Measurements from ENCODE around the gene NR5A1. TPM values are rescaled to one million over a fixed set of nuclear protein-coding genes. Genes with fewer than 3 reads are reported as not detected.
A peak's percentile ranks its signal among the peaks of the same experiment; 100 is the strongest.

NR5A1 gene
- total RNA-seq, 1 donor from 2014 or later: 1.0 TPM

DNA sequence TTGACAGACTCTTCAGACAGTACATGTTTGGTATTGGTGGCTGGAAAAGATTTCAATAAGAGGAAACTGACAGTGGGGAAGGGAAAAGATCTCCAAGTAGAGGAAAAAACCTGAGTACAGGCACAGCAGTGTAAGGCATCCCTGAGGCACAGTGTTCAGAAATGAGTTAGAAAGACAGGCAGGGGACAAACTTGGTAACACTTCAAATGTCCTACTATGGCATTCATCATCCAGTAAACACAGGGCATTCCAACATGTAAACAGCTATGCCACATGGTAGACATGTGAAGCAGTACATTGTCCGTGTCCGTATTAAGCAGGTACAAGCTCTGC is 45.0 kb upstream of the NR5A1 start:
- Histone ChIP-seq H3K4me2 (no peak overlapping the region), H3K9ac (no peak overlapping the region), H3K79me2 (ENCODE audit: low read depth) (peaks cover 66% of the 10 kb centered on the region), H4K20me1 (ENCODE audit: low read depth) (peaks cover 82% of the 10 kb centered on the region), H3K36me3 (no peaks in the 10 kb centered on the region), H3F3A (ENCODE audit: low read depth) (peaks cover 25% of the 10 kb centered on the region), H3K27ac (peak overlapping the region; percentile 36), H3K27me3 (no peaks in the 10 kb centered on the region), H2AFZ (replicated peaks) (no peak overlapping the region), H3K4me3 (no peak overlapping the region), H3K9me3 (ENCODE audit: low read depth) (no peaks in the 10 kb centered on the region), H3K4me1 (peaks cover 5% of the 10 kb centered on the region)
- DNase-seq (ENCODE audit: low spot score): no peak
- peaks cover 5% of the 10 kb centered on the region for H3K36me3 Mint-ChIP-seq
- no peaks in the 10 kb centered on the region for H3K9me3 Mint-ChIP-seq
- no peaks in the 10 kb centered on the region for H3K4me1 Mint-ChIP-seq
- H3K4me3 Mint-ChIP-seq: no peak overlapping the region
- H3K27me3 Mint-ChIP-seq (ENCODE audit: insufficient read depth, low read depth): no peaks in the 10 kb centered on the region
- H3K27ac Mint-ChIP-seq: no peak overlapping the region
- TF ChIP-seq EZH2phosphoT487 (IDR thresholded peaks at IDR 0.05) (no peak), EZH2 (IDR thresholded peaks at IDR 0.05) (no peak)
- TF ChIP-seq, protein P1, sequence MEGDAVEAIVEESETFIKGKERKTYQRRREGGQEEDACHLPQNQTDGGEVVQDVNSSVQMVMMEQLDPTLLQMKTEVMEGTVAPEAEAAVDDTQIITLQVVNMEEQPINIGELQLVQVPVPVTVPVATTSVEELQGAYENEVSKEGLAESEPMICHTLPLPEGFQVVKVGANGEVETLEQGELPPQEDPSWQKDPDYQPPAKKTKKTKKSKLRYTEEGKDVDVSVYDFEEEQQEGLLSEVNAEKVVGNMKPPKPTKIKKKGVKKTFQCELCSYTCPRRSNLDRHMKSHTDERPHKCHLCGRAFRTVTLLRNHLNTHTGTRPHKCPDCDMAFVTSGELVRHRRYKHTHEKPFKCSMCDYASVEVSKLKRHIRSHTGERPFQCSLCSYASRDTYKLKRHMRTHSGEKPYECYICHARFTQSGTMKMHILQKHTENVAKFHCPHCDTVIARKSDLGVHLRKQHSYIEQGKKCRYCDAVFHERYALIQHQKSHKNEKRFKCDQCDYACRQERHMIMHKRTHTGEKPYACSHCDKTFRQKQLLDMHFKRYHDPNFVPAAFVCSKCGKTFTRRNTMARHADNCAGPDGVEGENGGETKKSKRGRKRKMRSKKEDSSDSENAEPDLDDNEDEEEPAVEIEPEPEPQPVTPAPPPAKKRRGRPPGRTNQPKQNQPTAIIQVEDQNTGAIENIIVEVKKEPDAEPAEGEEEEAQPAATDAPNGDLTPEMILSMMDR (IDR thresholded peaks at IDR 0.05): no peak

DNA sequence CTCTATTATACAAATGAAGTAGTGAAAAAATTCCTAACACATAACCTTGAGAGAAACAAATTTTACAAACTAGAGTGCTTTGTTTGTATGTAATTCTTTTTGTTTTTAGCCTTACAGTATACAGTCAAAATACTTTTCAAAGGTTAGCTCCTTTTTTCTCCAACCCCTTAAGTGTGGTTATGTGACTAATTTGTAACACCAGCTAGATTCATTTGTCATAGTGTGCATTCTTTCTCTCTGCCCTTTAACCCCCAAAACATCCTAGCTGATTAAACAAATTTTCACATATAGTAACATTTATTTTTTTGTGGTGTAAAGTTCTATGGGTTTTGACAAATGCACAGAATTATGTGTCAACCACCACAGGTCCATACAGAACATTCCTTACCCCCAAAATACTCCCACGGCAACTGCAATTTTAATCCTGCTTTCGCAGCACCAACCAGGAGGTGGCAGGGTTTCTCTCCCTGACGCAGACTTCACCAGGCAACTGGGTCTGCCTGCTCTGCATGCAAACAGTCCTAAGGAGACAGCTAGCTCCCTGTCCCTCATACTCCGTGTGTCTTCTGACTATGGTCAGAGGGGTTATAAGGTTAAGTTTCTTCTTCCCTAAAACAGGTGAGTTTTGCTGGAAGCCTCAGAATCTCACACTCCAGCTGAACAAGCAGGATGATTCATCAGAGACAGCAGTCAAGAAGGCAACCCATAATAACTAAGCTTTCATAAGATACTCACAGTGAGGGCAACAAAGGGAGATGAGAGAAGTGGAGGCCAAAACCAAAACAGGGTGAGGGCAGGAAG is 44.5 kb upstream of the NR5A1 start:
- no peaks in the 10 kb centered on the region for H3K9me3 Mint-ChIP-seq
- no peaks in the 10 kb centered on the region for H3K4me1 Mint-ChIP-seq
- peaks cover 5% of the 10 kb centered on the region for H3K36me3 Mint-ChIP-seq
- H4K20me1 ChIP-seq (ENCODE audit: low read depth): peaks cover 84% of the 10 kb centered on the region
- no peaks in the 10 kb centered on the region for H3K9me3 ChIP-seq (ENCODE audit: low read depth)
- H3K9ac ChIP-seq: no peak overlapping the region
- no peak overlapping the region for H3K4me3 ChIP-seq
- peaks cover 5% of the 10 kb centered on the region for H3K4me1 ChIP-seq
- TF ChIP-seq, protein P1 (IDR thresholded peaks at IDR 0.05): peak; percentile 84
- TF ChIP-seq EZH2 (IDR thresholded peaks at IDR 0.05): no peak
- H3K79me2 ChIP-seq (ENCODE audit: low read depth): peaks cover 66% of the 10 kb centered on the region
- no peaks in the 10 kb centered on the region for H3K27me3 ChIP-seq
- H3K4me3 Mint-ChIP-seq: no peak overlapping the region
- peak; percentile 79 for DNase-seq (ENCODE audit: low spot score)
- H3K4me2 ChIP-seq: no peak overlapping the region
- no peaks in the 10 kb centered on the region for H3K27me3 Mint-ChIP-seq (ENCODE audit: insufficient read depth, low read depth)
- H3F3A ChIP-seq (ENCODE audit: low read depth): peaks cover 25% of the 10 kb centered on the region
- no peak overlapping the region for H3K27ac Mint-ChIP-seq
- H3K36me3 ChIP-seq: no peaks in the 10 kb centered on the region
- no peak overlapping the region for H2AFZ ChIP-seq (replicated peaks)
- H3K27ac ChIP-seq: peak overlapping the region; percentile 36

DNA sequence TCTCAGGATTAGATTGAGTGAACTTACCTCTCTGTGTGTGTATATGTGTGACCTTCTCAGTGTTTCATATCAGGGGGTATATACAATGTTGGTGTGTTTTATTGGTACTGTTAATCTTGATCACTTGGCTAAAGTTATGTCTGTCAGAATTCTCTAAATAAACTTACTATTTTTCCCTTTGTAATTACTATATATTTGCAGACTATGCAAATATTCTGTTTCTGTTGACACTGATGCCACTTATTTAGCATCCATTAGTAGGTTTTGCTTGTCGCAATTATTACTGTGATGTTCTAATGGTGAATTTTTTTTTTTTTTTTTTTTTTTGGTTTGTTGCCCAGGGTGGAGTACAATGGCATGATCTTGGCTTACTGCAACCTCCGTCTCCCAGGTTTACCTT is 42.9 kb upstream of the NR5A1 start:
- no peaks in the 10 kb centered on the region for H3K36me3 ChIP-seq
- TF ChIP-seq EZH2phosphoT487 (IDR thresholded peaks at IDR 0.05) (no peak), EZH2 (IDR thresholded peaks at IDR 0.05) (no peak)
- TF ChIP-seq, protein P1 (IDR thresholded peaks at IDR 0.05): no peak
- no peak overlapping the region for H3K27ac Mint-ChIP-seq
- no peak overlapping the region for H3K4me2 ChIP-seq
- no peaks in the 10 kb centered on the region for H3K4me1 Mint-ChIP-seq
- H3K27ac ChIP-seq: no peak overlapping the region
- H3F3A ChIP-seq (ENCODE audit: low read depth): peaks cover 22% of the 10 kb centered on the region
- H3K4me3 ChIP-seq: no peak overlapping the region
- H3K79me2 ChIP-seq (ENCODE audit: low read depth): peaks cover 56% of the 10 kb centered on the region
- DNase-seq (ENCODE audit: low spot score): no peak
- H2AFZ ChIP-seq (replicated peaks): no peak overlapping the region
- H3K4me3 Mint-ChIP-seq: no peak overlapping the region
- H3K27me3 Mint-ChIP-seq (ENCODE audit: insufficient read depth, low read depth): no peaks in the 10 kb centered on the region
- peaks cover 4% of the 10 kb centered on the region for H3K36me3 Mint-ChIP-seq
- H3K9ac ChIP-seq: no peak overlapping the region
- H3K4me1 ChIP-seq: peaks cover 5% of the 10 kb centered on the region
- H4K20me1 ChIP-seq (ENCODE audit: low read depth): peaks cover 69% of the 10 kb centered on the region
- H3K27me3 ChIP-seq: no peaks in the 10 kb centered on the region
- no peaks in the 10 kb centered on the region for H3K9me3 Mint-ChIP-seq
- H3K9me3 ChIP-seq (ENCODE audit: low read depth): no peaks in the 10 kb centered on the region
